NCI-H2171 (cell line): ENCODE results near the gene ENPP7.

Experiments used
- DNase-seq: peaks from one replicate; lab custom pipeline; 2025; lab: John Stamatoyannopoulos, UW

ENPP7 gene

DNA sequence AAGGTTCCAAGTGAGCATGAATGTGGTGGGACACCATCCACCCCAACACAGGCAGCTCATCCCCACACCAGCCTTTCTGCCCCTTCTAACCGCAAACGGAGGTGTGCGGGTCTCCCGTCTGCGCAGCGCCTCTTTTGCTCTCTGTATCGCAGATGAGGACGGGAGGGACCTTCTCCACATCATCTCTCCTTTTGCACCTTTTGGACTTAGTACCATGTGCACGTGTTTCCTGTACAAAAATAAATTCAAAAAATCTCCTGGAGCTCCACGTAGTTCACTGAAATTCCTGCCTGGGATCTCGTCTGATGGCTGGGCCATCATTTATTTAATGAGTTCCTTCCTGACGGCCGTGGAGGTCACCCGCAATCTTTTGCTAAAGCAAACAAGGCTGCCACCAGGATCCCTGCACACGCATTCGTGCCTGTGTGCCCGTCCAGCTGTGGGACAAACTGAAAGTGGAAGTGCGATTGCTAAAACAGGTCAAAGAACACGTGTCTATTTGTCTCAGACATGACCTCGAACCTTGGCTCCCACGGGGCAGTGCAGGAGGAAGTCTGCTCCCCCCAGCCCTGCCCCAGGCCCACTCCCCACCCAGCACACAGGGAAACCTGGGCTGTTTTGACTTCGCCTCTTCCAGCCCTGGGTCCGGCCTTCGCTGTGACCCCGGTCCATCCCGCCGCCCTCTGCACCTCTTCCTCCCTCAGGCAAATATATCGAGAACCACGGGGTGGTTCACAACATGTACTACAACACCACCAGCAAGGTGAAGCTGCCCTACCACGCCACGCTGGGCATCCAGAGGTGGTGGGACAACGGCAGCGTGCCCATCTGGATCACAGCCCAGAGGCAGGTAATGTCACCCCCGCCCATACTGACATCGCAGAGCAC, 2.3 kb downstream of the ENPP7 start:
- no peak for DNase-seq

DNA sequence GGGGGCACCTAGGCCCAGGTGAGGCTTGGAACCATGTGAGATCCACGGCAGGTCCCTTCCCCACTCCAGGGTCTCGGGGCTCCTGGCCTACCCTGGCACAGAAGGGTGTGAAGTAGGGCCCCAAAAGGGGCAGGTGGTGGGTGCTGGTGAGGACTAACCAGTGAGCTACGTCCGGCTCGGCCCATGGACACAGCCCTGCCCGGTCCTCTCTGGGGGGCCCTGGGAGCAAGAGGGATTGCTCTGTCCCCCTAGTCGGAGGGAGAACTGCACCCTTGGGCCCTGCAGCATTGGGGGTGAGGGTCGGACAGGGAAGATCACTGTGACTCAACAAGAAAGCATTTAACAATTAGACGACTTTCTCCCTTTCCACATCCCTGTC, 2.9 kb downstream of the ENPP7 start:
- DNase-seq, result no peak

DNA sequence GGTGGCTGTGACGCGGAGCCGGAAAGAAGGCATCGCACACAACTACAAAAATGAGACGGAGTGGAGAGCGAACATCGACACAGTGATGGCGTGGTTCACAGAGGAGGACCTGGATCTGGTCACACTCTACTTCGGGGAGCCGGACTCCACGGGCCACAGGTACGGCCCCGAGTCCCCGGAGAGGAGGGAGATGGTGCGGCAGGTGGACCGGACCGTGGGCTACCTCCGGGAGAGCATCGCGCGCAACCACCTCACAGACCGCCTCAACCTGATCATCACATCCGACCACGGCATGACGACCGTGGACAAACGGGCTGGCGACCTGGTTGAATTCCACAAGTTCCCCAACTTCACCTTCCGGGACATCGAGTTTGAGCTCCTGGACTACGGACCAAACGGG, 4.4 kb downstream of the ENPP7 start:
- DNase-seq, result no peak

DNA sequence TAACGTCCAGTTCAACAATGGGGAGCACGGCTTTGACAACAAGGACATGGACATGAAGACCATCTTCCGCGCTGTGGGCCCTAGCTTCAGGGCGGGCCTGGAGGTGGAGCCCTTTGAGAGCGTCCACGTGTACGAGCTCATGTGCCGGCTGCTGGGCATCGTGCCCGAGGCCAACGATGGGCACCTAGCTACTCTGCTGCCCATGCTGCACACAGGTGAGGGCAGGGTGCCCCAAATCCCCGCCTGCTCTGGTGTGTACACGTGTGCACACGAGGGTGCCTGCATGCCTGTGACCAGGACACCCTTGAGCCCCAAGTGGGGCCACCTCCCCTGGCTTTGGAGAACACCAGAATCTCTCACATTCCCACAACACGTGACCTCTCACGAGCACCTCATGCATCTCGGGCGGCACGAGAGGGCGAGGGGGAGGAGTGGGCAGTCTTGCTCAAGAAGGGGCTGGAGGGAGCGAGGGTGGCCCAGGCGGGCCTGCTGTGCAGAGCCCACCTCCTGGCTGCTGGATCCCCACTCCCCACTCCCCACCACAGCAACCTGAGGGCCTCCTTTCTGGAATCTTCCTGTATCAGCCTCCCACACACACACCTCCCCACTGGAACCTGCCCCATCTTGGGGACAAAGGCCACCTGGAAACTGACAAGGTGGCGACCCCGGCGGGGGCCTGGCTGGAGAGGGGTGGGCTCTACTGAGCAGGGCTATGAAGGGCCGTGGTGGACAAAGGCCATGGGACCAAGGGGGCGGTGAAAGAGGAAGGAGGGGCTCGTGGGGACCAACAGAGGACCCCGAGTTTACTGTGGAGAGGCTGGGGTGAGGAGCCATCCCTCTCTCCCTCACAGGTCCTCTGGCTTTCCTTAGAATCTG, 6.5 kb downstream of the ENPP7 start:
- DNase-seq, result no peak

DNA sequence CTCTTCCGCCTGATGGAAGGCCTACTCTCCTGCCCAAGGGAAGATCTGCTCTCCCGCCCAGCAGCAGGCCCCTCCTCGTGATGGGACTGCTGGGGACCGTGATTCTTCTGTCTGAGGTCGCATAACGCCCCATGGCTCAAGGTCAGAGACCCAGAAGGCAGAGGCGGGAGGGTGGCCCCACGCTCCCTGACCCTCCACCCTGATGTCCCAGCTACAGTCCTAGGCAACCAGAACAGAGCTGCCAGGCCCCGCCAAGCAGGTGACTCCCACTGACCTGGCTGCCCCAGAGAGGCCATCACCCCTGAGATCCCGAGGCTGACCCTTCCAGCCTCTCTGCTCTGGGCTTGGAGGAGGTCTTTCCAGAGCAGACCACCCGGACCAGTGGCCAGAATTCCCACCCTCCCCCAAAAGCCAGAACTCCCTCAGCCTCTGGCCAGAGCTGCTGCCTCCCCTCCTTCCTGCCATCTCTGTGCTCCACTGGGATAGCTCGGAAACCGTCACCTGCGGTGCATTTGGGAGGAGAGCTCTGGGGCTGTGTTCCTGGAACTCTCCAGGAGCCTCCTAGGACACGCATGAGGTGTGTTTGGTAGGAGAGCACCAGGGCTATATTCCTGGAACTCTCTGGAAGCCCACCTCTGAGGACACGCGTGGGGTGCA, 7.3 kb downstream of the ENPP7 start:
- no peak for DNase-seq

DNA sequence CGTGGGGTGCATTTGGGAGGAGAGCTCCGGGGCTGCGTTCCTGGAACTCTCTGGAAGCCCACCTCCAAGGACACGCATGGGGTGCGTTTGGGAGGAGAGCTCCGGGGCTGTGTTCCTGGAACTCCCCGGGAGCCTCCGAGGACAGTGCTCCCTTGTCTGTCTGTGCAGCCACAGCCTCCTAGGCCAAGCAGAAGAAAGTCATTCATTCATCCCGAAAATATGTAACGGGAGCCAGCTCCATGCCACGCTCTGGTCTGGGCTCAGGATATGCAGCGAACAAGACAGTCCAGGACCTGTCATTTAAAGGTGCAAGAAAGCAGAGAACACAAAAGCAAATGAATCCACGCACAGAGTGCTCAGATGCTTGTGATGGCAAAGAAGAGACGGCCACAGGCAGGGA, 7.9 kb downstream of the ENPP7 start:
- DNase-seq, result no peak

DNA sequence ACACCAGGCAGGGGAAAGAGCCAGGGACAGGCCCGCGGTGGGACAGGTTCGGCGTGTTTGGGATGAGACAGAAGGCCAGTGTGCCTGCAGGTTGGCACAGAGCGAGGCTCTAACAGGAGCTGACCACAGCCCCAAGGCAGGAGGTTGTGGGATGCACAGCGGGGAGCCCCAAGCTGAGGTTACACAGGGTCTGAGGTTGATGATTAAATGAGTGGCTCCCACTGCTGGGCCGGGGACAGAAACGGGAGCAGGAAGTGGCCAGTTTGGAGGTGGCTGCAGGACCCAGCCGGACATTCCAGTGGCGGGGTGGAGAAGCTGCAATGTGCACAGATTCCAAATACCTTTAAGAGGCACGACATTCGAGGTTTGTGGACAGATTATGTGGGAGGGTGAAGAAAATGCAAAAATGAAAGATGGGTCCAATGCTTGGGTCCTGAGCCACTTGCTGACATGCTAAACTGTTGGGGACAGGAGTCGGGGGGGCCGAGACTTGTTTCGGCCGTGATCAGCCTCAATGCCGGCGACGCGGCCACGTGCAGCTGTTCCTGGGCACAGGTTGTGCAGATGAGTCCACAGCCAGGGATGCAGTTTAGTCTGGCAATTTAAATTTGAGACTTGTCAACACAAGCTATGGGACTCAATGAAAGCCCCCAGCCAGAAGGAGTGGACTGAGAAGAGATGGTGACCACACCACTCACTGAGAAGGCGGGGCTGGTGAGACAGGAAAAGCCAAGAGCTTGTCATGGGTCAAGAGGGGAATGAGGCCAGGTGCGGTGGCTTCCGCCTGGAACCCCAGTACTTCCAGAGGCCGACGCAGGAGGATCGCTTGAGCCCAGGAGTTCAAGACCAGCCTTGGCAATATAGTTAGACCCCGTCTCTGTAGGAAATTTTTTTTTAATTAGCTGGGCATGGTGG, 8.7 kb downstream of the ENPP7 start:
- no peak for DNase-seq

DNA sequence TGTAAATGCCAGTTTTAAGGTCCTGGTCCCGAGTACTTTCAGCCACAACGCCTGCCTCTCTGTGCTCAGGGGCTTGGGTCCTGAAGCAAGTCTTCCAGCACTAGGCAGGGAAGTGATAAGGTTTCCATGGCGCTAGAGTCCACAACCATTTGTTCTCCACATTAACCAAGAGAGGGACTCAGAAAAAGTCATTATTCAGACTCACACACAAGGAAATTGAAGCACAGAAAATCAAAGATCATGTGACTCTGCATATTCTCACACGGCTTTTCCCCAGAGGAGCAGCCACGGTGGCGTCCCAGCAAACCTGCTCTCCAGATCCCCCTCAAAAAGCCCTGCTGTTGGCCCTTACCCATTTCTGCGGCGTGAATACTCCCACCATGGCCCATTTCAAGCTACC, 9.7 kb downstream of the ENPP7 start:
- DNase-seq, result no peak

DNA sequence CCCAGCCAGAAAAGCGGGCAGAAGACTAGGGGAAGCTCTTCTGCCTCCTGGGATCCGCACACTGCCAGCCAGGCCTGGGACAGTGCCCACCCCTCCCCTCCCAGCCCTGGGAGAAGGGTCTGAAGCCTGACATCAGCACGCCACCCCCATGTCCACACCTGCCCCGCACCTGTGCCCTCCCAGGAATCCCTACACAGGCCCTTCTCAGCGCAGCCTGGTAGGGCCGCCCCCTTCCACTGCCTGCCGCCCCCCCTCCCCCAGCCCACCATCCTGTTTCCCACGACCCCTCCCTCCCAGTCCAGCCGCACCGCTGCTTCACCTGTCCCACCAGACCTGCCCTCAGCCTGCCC, 10.6 kb downstream of the ENPP7 start:
- no peak for DNase-seq

DNA sequence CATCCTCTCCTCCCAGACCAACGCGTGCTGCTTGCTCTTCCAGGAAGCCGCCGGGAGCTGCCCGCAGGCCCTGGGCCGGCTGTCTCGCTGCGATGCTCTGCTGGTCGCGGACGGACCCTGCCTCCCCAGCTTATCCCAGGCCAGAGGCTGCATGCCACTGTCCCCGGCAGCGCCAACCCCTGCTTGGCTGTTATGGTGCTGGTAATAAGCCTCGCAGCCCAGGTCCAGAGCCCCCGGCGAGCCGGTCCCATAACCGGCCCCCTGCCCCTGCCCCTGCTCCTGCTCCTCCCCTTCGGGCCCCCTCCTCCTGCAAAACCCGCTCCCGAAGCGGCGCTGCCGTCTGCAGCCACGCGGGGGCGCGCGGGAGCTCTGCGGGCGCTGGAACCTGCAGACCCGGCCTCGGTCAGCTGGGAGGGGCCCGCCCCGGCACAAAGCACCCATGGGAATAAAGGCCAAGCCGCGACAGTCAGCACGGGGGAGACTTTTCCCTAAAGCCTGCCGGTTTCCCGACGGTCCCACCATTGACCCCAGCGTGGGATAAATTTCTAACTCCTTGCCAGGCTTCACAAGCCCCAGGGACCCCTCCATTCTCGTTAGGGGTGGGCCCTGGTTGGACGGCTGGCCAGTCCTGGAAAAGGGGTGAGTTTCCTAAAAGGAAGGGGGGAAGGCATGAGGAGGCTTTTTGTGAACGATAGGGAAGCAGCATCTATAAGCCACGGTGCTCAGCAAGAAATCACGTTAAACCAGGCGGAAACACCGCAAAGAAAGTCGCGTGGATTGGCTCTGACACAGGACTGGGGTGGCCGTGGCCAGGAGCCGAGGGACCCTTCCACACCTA, 11.2 kb downstream of the ENPP7 start:
- peak; percentile 59 for DNase-seq

DNA sequence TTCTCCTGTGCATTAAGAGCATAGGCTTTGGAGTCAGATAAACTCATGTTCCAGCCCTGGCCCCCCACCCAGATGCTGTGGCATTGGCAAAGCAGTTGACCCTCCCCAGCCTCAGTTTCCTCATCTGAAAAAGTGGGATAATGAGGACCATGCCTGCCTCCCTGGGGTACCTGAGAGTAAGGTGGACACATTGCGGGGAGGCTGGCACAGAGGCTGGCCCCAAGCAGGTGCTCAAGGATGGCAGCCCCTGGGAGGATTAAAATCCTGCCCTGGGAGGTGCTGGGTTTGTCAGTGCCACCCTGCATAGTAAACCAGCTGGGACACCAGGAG, 11.8 kb downstream of the ENPP7 start:
- DNase-seq, result no peak

DNA sequence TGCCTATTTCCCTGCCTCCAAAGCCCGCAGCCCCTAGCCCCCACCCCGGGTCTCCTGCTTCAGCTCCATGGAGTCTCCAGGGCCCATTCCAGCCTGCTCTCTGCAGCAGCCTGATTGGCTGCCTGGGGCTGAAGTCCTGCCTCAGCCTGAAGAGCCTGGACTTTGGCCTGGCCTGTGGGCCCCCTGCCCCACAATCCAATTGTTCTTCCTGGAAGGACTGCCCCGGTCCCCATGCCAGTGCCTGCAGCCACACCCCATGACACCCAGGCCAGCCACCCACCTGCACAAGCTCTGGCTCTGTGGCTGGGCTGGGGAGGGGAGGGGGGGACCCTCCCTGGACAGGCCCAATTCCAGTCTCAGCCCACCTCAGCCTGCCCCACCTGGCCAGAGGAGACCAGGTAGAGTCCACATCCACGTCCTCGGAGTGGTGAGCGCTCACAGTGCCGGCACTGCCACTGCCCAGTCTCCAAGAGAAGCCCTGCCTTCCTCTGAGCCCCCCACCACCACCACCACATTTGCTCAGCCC, 12.3 kb downstream of the ENPP7 start:
- DNase-seq, result no peak

DNA sequence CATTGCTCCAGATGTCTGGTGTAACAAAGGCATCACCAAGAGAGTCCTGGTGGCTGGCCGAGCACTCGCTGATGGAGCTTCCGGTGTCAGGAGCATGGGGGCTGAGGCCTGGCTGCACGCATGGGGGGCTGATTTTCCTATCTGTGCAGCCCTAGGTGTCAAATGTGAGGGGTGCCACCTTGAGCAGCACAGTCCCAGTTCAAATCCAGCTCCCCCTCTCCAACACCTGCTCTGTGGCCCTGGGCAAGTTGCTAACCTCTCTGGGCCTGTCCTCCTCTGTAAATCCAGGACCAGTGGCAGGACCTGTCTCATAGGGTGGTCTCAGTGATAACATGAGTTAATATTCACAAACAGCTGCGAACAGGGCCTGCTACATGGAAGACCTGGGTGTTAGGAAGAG, 12.9 kb downstream of the ENPP7 start:
- DNase-seq, result no peak

DNA sequence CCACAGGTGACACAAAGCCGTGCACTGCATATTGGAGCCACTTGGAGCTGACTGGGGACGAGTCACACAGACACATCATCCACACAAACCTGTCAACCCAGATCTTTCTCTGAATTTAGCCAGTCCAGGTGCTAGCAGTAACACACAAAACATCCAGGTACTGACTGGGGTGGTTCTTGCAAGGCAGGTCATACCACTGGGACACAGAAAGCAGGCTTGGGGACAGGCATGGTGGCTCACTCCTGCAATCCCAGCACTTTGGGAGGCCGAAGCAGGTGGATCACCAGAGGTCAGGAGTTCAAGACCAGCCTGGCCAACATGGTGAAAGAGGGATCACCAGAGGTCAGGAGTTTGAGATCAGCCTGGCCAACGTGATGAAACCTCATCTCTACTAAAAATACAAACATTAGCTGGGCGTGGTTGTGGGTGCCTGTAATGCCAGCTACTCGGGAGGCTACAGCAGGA, 14.9 kb downstream of the ENPP7 start:
- DNase-seq, result no peak

DNA sequence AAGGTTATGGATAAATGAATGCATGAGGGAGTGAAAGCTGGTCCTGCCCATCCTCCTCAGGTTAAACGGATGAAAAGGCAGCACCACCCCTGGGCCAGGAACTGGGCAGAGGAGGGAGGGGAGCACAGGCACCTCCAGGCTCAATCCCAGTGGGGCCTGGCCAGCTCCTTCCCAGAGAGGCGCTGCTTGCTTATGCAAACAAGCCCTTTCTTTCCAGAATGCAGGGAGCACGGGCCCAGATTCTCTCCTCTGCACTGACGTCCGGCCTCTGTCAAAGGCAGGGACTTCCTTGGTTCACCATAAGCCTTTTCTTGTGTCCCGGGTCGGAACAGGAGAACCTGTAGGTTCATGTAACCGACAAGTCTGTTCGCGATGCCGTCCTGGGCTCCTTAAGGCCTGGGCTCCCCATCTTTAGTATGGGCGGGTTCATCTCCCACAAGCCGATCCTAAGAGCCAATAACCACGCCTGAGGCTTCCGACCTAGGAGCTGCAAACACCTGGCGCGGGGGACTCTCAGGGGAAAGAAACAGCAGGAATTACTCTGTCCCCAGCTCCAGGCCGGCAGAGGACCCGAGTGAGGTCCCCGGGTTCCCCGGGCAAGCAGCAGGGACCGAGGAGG, 16.3 kb downstream of the ENPP7 start:
- no peak for DNase-seq

DNA sequence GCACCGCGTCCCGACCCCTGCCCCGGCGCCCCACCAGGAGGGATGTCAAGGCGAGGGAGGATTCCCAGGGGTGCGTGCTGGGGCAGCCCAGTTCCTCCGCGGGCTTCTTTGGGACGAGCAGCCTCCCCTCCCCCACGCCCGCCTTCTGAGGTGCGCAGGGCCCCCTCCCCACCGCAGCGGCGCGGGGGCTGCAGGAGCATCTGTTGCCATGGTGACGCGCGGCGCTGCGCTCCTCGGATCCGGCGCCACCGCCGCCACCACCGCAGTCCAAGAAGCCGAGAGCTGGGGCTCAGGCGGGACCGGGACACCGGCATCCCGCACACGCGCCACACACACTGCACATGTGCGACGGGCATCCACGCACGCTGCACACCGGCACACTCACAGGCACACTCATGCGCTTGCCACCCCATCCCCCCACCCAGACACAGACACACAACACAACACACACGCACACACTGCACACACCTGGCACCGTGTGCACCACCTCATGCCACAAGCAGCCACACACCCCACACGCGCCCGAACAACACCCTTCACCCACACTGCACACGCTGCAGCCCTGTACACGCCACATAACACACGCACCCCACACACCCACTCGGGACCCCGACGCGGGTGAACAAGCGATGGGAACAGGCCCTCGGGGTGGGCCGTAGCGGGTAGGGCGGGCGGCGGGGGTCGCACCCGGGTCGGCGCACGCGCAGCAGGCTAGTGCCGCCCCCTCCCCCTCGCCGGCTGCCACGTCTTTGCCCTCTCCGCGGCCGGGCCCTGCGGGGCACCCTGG, 17.0 kb downstream of the ENPP7 start:
- DNase-seq, result peak; percentile 60

DNA sequence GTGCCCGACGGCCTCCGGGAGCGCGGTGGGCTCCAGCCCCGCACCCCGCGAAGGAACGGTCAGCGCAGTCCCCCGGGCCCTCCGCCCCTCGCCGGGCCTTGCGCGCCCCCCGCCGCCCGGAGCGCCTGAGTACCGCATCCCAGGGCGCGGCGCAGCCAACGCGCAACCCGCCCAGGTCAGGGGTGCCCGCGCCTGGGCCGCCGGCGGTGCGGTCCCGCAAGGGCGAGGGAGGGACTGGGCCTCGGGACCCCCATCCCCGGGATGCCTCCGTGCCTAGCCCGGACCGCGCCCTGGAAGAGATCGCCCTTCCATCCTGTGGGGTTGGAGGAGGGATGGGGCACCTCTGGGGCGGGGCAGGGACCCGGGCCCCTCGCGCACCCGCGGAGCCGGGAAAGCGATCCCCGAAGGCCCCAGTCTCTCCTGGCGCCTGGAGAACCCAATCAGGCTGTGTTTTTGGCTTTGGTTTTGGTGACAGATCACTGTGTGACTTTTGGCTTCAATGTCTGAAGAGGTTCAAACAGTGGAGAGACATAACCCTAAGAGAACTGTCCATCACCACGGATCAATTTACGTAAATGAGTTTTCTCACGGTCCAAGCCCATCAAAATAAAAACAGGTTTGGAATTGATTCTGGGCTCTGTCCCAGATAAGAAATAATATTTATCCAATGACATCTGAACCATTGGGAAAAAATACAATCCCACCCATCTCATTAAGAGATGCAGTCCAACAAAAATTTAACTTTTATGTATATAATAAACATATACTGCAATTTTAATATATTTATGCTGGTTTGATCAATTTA, 17.8 kb downstream of the ENPP7 start:
- DNase-seq, result no peak

DNA sequence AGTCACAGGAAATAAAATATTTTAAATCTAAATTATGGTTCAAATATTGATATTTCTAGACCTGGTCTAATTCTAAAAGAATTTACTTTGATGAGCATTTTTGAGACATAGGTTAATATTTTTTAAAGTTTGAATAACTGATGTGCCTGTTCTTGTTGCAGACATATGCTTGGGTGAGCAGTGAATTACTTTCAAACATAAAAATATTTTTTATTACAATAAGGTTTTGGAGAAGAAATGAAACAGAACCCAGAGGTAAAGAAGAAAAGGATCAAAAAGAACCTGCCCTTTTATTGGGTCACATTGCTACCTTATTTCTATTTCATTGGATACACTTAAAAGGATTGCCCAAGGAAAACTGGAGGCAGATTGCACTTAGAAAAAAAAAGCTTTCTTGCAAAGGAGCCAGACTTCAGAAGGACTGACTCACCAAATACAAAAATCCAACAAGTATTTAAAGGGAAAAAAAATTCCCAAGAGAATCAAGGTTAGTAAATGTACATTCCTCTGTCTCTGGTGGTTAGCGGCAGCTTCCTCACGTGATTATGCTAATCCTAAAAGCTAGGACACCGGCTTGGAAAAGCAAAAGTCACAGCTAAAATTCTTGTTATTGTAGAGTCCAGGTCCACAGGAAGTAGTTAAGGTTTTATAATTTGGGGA, 18.5 kb downstream of the ENPP7 start:
- DNase-seq, result peak; percentile 78
